Stimulated activated CD8-positive, alpha-beta memory T cell treated with anti-CD3 and anti-CD28 coated beads, Interleukin-7, amount 100 ng/mL, for 1 hour (primary cell): Measurements from ENCODE around the gene NIPA2.

ENCODE experiments used
- DNase-seq, 2 donors: peaks; one replicate each; pipeline ENCODE4 v3.0.0-alpha.2; 2020; ENCODE audit warnings: low read depth in 2 of 2

NIPA2 gene

GRCh38 chr15:22902981-22903380, 64.5 kb downstream of the NIPA2 start:
- no peak for DNase-seq

GRCh38 chr15:22903427-22903826, 65.0 kb downstream of the NIPA2 start:
- no peak for DNase-seq

GRCh38 chr15:22903961-22904534, 65.6 kb downstream of the NIPA2 start:
- no peak for DNase-seq

DNA sequence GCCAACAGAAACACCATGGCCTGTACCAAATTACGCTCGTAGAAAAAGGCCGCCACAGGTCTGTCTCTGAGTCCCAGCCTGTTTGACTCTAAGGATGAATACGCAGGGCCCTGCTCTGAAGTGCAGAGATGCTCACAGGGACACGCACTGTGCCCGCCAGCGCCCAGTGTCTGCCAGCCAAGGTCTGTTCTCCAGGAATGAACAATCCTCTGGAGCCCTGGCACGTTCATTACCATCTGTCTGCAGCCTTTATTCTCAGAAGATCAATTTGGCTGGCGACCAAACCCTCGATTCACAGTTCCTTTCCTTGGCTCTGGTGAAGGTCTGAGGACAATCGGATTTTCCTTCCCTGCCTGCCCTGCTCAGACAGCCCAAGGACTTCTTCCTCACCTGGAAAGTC, 66.3 kb downstream of the NIPA2 start:
- no peak for DNase-seq

DNA sequence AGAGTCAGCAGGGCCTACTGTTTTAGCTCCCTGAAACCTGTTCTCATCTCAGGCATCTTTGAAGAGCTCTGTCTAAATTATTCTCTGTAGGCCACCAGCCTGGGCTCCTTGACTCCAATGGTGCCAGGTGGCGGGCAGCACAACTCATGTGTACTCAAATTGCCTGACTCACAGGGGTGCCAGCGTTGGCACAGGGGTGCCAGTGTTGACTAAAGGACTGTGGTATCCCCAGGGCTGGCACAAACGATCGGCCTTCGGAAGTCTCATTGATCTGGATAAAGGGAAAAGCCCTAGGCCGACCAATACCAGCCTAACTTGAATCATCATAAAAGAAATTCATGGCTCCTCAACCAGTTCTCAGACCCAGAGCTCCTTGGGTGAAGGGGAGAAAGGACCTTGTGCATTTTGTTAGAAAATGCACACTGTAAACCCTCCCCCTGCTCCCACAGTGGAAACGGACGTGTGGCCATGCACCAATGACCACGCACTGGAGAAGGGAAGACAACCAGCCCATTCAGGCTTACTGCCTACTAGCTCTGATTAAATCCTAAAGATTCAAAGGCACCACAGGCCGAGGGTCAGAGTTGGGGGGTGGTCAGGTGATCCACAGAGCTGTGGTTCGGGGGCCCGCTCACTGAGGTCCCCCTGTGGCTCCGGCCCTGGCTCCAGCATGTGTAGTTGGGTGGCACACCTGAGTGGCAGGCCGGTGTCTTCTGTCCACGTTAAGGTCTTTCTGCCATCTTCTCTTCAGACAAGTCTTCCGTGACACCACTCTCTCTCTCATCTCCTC, 68.9 kb downstream of the NIPA2 start:
- no peak for DNase-seq

GRCh38 chr15:22908830-22909229, 70.4 kb downstream of the NIPA2 start:
- DNase-seq: no peak

DNA sequence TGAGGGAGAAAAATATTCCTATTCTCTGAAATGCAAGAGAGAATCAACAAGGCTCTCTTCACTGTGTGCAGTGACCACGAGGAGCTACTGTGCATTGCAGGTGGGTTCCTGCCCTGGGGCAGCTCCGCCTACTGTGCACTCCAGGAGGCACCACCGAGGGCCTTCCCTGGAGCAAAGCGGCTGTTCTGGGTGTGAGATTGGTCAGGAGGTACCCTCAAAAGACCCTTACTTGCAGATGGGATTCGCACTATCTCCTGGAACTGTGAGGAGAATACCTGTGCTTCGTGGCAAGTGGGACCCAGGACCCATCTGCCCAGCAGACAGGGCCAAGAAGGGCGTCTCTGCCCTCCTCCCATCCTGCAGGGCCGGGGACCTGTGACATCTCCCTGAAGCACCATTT, 72.8 kb downstream of the NIPA2 start:
- DNase-seq: no peak

GRCh38 chr15:22912256-22912655, 73.8 kb downstream of the NIPA2 start:
- DNase-seq: no peak

GRCh38 chr15:22913646-22914380, 75.3 kb downstream of the NIPA2 start:
- no peak for DNase-seq

DNA sequence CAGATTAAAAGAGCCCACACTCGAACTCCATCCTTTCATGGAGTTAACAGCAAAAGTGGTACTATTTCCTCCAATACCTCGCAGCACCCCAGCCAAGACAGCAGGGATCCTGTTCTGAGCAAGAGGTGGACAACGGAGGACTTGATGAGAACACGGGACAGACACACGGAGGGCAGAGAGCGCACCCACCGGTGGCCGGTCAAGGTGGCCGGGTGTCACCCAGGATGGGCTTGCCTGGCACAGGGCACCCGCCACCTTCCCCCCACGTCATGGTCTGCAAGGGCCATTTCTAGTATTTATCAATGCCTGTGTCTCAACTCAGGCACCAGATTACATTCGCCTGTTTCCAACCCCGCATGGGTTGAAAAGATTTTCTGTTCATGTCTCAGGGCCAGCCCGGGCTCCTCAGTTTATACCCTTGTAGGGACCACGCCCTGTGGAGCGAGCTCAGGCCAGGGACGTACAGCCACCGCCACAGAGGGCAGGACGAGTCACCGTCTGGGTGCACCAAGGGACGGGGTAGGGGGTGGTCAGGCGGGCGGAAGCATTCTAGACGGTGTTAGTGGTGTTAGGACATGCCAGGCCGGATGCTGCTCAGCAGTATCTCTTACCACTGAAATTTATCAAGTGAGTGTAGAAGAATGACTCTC, 77.5 kb downstream of the NIPA2 start:
- DNase-seq: no peak

GRCh38 chr15:22916606-22917350, 78.3 kb downstream of the NIPA2 start:
- DNase-seq: no peak

- no peak for DNase-seq
These were observed 79.1 kb downstream of the NIPA2 start for GRCh38 chr15:22917556-22917955.
